OCI-LY3 (cell line): ENCODE measurements around the gene SRC.

ENCODE experiments used
- EZH2phosphoT487 ChIP-seq: fragments of 200-600 bp; shearing (Covaris generic); IDR thresholded peaks from 2 replicates; pipeline ENCODE4 v1.6.1; 2018; ENCODE audit warnings: antibody characterized with exemption, mixed run types, low read depth
- TF ChIP-seq, protein P1 (sequence below): fragments of 200-600, 300-600 bp; sonication (generic); IDR thresholded peaks from 2 replicates; pipeline ENCODE4 v1.5.1; 2014; ENCODE audit warnings: antibody characterized with exemption, low read length, low read depth

DNA sequence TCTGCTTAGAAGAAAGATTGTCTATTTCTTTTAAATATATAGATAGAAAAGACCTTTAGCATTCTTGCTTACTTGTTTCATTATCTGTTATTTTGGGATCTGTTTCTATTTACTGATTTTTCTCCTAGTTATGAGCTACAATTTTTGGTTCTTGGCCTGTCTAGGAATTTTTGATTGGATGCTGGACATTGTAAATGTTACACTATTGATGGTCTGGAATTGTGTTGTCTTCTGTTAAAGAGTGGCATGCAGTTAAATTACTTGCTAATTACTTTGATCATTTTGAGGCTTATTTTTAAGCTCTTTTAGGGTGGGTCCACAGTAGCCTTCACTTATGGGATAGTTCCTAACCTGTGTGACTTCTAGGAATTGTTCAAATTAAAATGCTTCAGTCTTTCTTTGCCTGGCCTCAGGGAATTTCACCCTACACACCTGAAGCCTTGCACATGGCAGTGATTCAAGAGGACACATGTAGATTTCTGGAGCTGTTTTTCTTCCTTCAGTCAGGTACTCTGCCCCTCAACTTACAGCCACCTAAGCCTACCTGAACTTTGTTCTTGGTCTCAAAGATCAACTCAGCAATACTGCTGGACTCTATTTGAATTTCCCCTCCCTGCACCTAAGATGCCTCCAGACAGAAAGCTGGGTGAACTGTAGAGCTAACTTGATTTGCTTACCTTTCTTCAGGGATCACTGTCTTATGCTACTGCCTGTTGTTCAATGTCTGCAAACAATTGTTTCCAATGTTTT is 108.9 kb downstream of the SRC start:
- TF ChIP-seq, protein P1, sequence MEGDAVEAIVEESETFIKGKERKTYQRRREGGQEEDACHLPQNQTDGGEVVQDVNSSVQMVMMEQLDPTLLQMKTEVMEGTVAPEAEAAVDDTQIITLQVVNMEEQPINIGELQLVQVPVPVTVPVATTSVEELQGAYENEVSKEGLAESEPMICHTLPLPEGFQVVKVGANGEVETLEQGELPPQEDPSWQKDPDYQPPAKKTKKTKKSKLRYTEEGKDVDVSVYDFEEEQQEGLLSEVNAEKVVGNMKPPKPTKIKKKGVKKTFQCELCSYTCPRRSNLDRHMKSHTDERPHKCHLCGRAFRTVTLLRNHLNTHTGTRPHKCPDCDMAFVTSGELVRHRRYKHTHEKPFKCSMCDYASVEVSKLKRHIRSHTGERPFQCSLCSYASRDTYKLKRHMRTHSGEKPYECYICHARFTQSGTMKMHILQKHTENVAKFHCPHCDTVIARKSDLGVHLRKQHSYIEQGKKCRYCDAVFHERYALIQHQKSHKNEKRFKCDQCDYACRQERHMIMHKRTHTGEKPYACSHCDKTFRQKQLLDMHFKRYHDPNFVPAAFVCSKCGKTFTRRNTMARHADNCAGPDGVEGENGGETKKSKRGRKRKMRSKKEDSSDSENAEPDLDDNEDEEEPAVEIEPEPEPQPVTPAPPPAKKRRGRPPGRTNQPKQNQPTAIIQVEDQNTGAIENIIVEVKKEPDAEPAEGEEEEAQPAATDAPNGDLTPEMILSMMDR: no peak
- no peak for TF ChIP-seq EZH2phosphoT487
